ENCODE data around the gene HIGD1B.

DNA sequence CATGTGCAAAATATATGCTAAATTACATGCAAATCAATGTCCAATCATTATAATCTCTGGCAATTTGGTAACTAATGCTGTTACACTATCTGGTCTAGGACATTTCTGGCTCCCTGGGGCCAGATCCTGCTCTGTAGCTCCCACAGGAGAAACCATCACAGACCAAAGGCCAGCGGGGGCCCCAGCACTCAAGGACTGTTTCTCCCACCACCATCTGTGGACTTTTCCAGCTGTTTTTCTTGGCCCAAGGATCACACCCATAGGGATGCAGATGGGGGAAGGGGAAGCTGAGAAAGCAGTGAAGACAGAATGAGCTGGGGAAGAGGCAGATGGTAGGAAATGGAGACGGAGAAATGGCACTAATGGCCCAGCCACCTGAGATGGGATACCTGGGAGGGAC is at the start of gene HIGD1B:
- TF ChIP-seq POLR2AphosphoS5 (IDR thresholded peaks at IDR 0.05; ENCODE audit: borderline replicate concordance, low read depth, low read length): no peak
- no peak for TF ChIP-seq EZH2 (IDR thresholded peaks at IDR 0.05)
- TF ChIP-seq FOXP2 (optimal IDR thresholded peaks at IDR 0.05; ENCODE audit: control extremely low read depth, extremely low read length, insufficient read depth): no peak
